ENCODE measurements around the gene ADCK1. TPM values are rescaled to one million over a fixed set of nuclear protein-coding genes. Genes with fewer than 3 reads are reported as not detected.
"Not testable (repeated sequence)": the region's sequence is repeated elsewhere in the genome, so short reads cannot be mapped to it uniquely, and the experiment has no call there.

Gene ADCK1
- total RNA-seq, 1 experiment from 2014 or later: 12.2 TPM

DNA sequence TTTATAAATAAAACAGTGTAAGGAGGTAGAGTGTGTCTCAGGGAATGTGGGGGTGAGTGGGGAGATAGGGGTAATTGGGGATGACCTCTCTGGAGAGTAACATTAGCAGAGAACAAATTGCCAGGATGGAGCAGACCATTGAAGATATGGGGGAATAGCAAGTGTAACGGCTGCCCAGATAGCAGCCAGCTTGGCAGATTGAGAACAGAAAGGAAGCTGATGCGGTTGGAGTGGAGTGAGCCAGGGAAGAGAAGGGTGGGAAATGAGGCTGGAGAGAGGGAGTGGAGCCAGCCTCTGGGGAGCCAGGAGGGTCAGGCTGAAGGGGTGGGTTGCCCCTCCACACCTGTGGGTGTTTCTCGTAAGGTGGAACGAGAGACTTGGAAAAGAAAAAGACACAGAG lies 5.6 kb upstream of the ADCK1 start:
- H3K27me3 ChIP-seq (ENCODE audit: insufficient read depth, low read length): no peaks in the 10 kb centered on the region
- no peaks in the 10 kb centered on the region for H3K27me3 Mint-ChIP-seq (ENCODE audit: low read depth)
- no peak overlapping the region for H3K18ac ChIP-seq (ENCODE audit: insufficient read length, low read depth, low read length)
- no peak for DNase-seq
- H4K91ac ChIP-seq (ENCODE audit: insufficient read length, low read depth, low read length): no peak overlapping the region
- H3K79me2 ChIP-seq (ENCODE audit: insufficient read depth, low read length): no peaks in the 10 kb centered on the region
- H3K27ac Mint-ChIP-seq: peak overlapping the region in 2 of 3 experiments; percentile 81 to 98; a peak in 5 of 7 replicates
- H2BK5ac ChIP-seq (ENCODE audit: insufficient read length, low read length): no peak overlapping the region
- H4K20me1 ChIP-seq (ENCODE audit: control insufficient read depth, insufficient read depth, insufficient read length): no peaks in the 10 kb centered on the region
- H3K9ac ChIP-seq (ENCODE audit: extremely low read depth, insufficient read length, low read length): no peak overlapping the region
- H3K9me3 ChIP-seq (ENCODE audit: control insufficient read depth, low read depth, low read length): no peaks in the 10 kb centered on the region
- no peaks in the 10 kb centered on the region for H3K23me2 ChIP-seq (ENCODE audit: insufficient read length, low read depth, low read length, poor library complexity, severe bottlenecking)
- no peak overlapping the region for H4K5ac ChIP-seq (ENCODE audit: insufficient read length, low read depth, low read length)
- H2BK20ac ChIP-seq (ENCODE audit: low read depth, low read length, poor library complexity, severe bottlenecking): no peak overlapping the region
- no CpG with 5 or more reads among the region's 4 CpGs for WGBS (ENCODE audit: extremely low coverage, insufficient read length, low lambda C conversion rate)
- no peaks in the 10 kb centered on the region for H3K79me1 ChIP-seq (ENCODE audit: insufficient read depth, low read depth, low read length, poor library complexity, severe bottlenecking)
- no peak overlapping the region for H2AFZ ChIP-seq (ENCODE audit: low read length)
- H3K9me3 Mint-ChIP-seq: no peaks in the 10 kb centered on the region
- no peak overlapping the region for H3K56ac ChIP-seq (ENCODE audit: insufficient read length, low read depth, low read length)
- H2BK120ac ChIP-seq (ENCODE audit: low read depth, low read length, poor library complexity, severe bottlenecking): no peak overlapping the region
- H2BK15ac ChIP-seq (ENCODE audit: low read depth, low read length): no peak overlapping the region
- H3K4me3 Mint-ChIP-seq: peak overlapping the region in 1 of 2 experiments; percentile 50; a peak in 3 of 5 replicates
- no peaks in the 10 kb centered on the region for H3K36me3 Mint-ChIP-seq (ENCODE audit: insufficient read depth in 1 of 3, low read depth in 3 of 3)
- no peak overlapping the region for H3T11ph ChIP-seq (ENCODE audit: low read length)
- no peak overlapping the region for H2AK5ac ChIP-seq (ENCODE audit: insufficient read length, low read length)
- H3K4me2 ChIP-seq (ENCODE audit: insufficient read depth, insufficient read length, low read length): no peak overlapping the region
- no peak overlapping the region for H3K23ac ChIP-seq (ENCODE audit: insufficient read length, low read depth, low read length)
- H4K8ac ChIP-seq (replicated peaks; ENCODE audit: insufficient read length, low read depth, low read length): no peak overlapping the region
- H3K14ac ChIP-seq (ENCODE audit: insufficient read depth, low read length): no peak overlapping the region
- H3K4me1 ChIP-seq (ENCODE audit: insufficient read depth, low read length): no peaks in the 10 kb centered on the region; the same call in 1 of the 2 replicates
- TF ChIP-seq, protein P1, sequence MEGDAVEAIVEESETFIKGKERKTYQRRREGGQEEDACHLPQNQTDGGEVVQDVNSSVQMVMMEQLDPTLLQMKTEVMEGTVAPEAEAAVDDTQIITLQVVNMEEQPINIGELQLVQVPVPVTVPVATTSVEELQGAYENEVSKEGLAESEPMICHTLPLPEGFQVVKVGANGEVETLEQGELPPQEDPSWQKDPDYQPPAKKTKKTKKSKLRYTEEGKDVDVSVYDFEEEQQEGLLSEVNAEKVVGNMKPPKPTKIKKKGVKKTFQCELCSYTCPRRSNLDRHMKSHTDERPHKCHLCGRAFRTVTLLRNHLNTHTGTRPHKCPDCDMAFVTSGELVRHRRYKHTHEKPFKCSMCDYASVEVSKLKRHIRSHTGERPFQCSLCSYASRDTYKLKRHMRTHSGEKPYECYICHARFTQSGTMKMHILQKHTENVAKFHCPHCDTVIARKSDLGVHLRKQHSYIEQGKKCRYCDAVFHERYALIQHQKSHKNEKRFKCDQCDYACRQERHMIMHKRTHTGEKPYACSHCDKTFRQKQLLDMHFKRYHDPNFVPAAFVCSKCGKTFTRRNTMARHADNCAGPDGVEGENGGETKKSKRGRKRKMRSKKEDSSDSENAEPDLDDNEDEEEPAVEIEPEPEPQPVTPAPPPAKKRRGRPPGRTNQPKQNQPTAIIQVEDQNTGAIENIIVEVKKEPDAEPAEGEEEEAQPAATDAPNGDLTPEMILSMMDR (conservative IDR thresholded peaks at IDR 0.05): no peak
- H2BK12ac ChIP-seq (ENCODE audit: insufficient read length, low read depth, low read length): no peak overlapping the region
- H3K4ac ChIP-seq (ENCODE audit: low read depth, low read length): no peak overlapping the region
- no peak overlapping the region for H3K27ac ChIP-seq (ENCODE audit: insufficient read length, low read depth, low read length)
- peaks cover 27 to 30% of the 10 kb centered on the region in 2 experiments for H3K4me1 Mint-ChIP-seq

DNA sequence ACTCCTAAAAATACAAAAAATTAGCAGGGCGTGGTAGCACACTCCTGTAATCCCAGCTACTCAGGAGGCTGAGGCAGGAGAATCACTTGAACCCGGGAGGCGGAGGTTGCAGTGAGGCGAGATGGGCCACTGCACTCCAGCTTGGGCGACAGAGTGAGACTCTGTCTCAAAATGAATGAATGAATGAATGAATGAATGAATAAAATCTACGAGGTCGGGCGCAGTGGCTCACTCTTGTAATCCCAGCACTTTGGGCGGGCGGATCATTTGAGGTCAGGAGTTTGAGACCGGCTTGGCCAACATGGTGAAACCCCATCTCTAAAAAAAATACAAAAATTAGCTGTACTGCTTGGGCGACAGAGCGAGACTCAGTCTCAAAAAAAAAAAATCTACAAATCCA lies 453 bp upstream of the ADCK1 start:
- not testable (repeated sequence) for H3K23me2 ChIP-seq (ENCODE audit: insufficient read length, low read depth, low read length, poor library complexity, severe bottlenecking); H3K18ac ChIP-seq (ENCODE audit: insufficient read length, low read depth, low read length); H2BK20ac ChIP-seq (ENCODE audit: low read depth, low read length, poor library complexity, severe bottlenecking); H4K91ac ChIP-seq (ENCODE audit: insufficient read length, low read depth, low read length); H3K14ac ChIP-seq (ENCODE audit: insufficient read depth, low read length); H3K4me1 ChIP-seq (ENCODE audit: insufficient read depth, low read length); H2AFZ ChIP-seq (ENCODE audit: low read length); H3K4ac ChIP-seq (ENCODE audit: low read depth, low read length); H2BK5ac ChIP-seq (ENCODE audit: insufficient read length, low read length); H2BK15ac ChIP-seq (ENCODE audit: low read depth, low read length); H2AK5ac ChIP-seq (ENCODE audit: insufficient read length, low read length); H3K27me3 ChIP-seq (ENCODE audit: insufficient read depth, low read length); H3K36me3 Mint-ChIP-seq (ENCODE audit: insufficient read depth in 1 of 3, low read depth in 3 of 3); H3K27ac Mint-ChIP-seq; H4K8ac ChIP-seq (replicated peaks; ENCODE audit: insufficient read length, low read depth, low read length); DNase-seq; H3K27ac ChIP-seq (ENCODE audit: insufficient read length, low read depth, low read length); H2BK120ac ChIP-seq (ENCODE audit: low read depth, low read length, poor library complexity, severe bottlenecking); H3K56ac ChIP-seq (ENCODE audit: insufficient read length, low read depth, low read length); H4K5ac ChIP-seq (ENCODE audit: insufficient read length, low read depth, low read length); H3K79me2 ChIP-seq (ENCODE audit: insufficient read depth, low read length); H3K23ac ChIP-seq (ENCODE audit: insufficient read length, low read depth, low read length); H2BK12ac ChIP-seq (ENCODE audit: insufficient read length, low read depth, low read length); H3K79me1 ChIP-seq (ENCODE audit: insufficient read depth, low read depth, low read length, poor library complexity, severe bottlenecking); H3K9ac ChIP-seq (ENCODE audit: extremely low read depth, insufficient read length, low read length); H4K20me1 ChIP-seq (ENCODE audit: control insufficient read depth, insufficient read depth, insufficient read length); H3T11ph ChIP-seq (ENCODE audit: low read length); H3K9me3 Mint-ChIP-seq; H3K9me3 ChIP-seq (ENCODE audit: control insufficient read depth, low read depth, low read length); H3K27me3 Mint-ChIP-seq (ENCODE audit: low read depth)
- no CpG with 5 or more reads among the region's 13 CpGs for WGBS (ENCODE audit: extremely low coverage, insufficient read length, low lambda C conversion rate)
- H3K4me3 Mint-ChIP-seq: peak overlapping the region; percentile 81 to 84
- H3K4me2 ChIP-seq (ENCODE audit: insufficient read depth, insufficient read length, low read length): peak overlapping the region; percentile 33
- H3K4me1 Mint-ChIP-seq: peaks cover 22 to 25% of the 10 kb centered on the region in 2 experiments
